HG03064 (cell line): ENCODE data around the gene ATIC.

Experiments
- ATAC-seq: cut with Tn5 transposase; IDR thresholded peaks from one replicate; pipeline ENCODE4 v1.9.1; 2021; ENCODE audit warnings: low read depth; ENCODE audit not compliant: unreplicated experiment

ATIC gene

DNA sequence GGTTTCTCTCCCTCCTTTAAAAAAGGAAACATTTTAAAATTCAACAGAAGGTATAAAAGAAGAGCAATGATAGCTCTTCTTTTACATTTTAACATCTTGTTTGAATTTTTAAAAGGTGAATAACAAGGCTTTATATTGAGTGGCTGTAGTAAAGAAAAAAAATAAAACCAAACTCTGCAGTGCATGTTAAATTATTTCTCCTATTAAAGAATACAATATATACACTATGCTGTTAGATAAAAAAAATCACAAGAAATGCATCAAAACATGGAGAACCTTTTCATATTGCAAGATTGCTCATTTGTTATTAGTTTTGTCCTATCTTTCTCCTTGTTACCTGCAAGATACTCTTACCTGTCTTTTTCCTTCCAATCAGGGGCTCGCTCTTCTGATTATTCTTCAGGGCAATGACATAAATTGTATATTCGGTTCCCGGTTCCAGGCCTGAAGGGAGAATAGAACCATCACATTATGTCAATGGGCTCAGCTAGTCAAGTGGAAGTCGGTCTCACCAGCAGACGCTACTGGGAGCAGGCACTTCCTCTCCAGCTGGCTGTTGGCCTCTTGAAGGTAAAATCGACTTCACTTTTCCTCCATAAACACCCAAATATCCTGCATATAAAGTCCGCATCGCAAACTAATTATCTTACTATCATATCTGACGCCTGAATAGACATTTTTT lies 61.2 kb downstream of the ATIC start:
- ATAC-seq = no peak

- ATAC-seq = no peak
Observed at GRCh38 chr2:215374002-215374401, 62.1 kb downstream of the ATIC start.

DNA sequence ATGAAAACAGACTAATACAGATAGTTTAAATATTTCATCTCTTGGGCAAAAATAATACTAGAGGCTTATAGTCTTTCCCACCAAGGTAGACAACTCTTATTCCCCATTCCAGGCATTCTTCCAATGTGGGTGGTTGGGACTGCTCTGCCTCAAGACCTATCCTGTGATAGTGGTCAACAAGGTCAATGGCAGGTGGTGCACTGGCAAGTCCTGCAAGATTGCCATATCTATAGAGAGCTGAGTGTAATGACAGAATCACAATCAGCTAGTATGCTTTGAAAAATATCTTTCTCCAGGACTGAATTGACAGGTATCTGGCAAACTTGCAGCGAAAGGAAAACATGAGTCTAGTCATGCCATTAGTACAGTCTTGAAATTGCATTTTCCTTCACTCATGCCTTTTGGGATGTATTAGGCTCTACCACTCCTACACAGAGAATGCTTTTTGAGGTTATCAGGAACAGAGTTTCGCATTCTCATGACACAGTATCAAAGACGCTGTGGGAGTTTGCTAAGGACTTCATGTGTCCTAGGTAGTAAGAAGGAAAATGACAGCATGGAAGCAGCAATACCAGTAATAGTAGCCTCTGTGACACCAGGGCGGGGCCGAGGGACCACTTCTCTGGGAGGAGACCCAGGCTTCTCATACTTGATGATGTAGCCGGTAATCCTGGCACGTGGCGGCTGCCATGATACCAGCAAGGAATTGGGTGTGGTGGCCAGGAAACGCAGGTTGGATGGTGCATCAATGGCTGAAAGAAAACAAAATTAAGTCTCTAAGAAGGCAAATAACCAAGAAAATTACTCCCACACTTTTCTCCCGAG lies 63.0 kb downstream of the ATIC start:
- no peak for ATAC-seq

DNA sequence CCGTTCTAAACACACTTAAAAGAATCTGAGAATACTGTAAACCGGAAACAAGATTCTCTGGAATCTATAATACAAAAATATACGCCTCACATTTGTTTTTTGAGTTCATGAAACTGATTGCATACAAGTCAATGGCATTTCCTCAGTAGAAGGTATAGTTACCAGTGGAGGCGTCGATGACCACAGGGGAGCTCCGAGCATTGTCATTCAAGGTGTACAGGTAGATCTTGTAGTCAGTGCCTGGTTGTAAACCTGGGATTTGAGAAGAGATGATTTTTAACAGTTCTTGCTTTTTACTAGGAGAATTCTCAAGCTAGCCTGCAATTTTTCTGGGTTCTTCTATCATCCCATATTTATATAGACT lies 63.6 kb downstream of the ATIC start:
- ATAC-seq = no peak

DNA sequence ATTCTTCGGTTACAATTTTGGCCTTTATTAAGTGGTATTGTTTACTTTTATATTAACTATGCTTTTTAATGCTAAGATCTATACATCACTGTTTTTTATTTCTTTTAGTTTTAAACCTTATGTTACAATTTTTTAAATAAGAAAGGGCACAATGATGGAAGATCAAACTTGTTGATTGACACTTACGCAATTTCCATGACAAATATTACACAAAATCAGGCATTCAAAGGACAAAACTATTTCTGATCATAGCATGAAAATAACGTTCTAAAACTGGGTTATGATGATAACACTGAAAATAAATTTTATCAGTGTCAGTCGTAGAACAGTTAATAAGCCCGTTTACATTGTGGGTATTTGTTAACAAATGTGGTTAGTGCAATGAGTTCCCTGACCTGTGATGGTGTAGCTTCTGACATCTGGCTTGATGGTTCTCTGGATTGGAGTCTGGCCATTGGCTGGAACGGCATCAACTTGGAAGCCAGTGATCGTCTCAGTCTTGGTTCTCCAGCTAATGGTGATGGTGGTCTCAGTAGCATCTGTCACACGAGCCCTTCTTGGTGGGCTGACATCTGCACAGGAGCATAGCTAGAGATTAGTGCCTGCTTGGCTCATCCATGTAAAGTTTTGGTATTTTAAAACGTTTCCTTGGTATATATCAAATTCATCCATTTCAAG lies 64.4 kb downstream of the ATIC start:
- ATAC-seq = no peak

DNA sequence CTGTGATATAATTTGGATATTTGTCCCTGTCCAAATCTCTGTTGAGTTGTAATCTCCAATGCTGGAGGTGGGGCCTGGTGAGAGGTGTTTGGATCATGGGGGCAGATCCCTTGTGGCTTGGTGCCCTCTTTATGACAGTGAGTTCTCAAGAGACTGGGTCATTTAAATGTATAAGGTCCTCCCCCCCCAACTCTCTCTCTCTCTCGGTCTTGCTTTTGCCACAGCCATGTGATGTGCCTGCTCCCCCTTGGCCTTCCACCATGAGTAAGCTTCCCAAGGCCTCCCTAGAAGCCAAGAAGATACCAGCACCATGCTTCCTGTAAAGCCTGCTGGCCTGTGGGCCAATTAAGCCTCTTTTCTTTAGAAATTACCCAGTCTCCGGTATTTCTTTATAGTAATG lies 65.4 kb downstream of the ATIC start:
- ATAC-seq = no peak

DNA sequence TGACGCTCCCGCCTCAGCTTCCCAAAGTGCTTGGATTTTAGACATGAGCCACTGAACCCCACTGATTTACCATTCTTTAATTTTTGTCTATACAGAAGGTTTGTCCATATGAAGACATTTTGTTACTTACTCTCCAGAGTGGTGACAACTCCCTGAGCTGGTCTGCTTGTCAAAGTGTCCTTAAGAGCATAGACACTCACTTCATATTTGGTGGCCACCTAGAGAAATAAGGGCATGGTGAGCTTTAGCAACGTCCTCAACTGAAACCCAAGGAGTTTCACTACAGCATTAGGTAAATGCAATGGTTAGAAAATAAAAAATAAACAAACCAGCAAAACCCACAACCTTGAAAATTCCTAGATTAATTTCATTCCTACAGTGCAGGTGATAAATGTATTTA lies 66.2 kb downstream of the ATIC start:
- no peak for ATAC-seq

- ATAC-seq = no peak
Observed at GRCh38 chr2:215379039-215379438, 67.2 kb downstream of the ATIC start.

DNA sequence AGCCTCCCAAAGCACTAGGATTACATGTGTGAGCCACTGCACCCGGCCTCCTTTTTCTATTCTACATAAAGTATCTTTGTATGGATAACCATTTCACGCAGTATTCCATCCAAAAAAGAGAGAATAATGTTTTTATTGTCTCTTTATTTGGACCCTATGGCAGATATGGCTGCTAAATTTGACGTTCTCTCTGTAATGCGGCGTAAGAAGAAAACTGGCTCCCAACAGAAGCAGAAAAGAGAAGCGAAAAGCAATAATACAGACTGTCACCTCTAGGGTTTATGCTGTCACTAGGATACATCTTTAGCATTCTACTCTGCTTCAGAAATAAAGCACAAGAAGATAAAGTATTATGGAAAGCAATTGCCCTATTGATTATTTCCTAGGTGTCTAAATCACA lies 68.1 kb downstream of the ATIC start:
- ATAC-seq = no peak

GRCh38 chr2:215380699-215381098 lies 68.8 kb downstream of the ATIC start:
- no peak for ATAC-seq

- no peak for ATAC-seq
Observed at GRCh38 chr2:215382011-215382410, 70.2 kb downstream of the ATIC start.

DNA sequence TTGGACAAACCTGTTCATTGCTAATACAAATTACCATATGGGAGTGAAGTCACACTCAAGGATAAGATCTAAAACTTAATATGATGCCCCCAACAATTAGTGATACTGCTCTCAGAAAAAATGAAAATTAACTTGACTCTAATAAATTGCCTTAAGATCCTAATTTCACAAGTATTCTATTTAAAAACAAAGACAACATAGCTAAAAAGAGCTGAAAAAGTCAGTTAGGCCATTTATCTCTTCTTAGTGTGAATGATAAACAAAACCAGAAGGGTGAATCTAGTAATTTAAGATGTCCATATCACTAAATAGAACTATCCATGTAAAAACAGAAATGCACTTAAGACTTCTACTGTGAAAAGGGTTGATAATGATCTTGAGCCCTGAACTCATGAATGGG lies 70.6 kb downstream of the ATIC start:
- no peak for ATAC-seq

DNA sequence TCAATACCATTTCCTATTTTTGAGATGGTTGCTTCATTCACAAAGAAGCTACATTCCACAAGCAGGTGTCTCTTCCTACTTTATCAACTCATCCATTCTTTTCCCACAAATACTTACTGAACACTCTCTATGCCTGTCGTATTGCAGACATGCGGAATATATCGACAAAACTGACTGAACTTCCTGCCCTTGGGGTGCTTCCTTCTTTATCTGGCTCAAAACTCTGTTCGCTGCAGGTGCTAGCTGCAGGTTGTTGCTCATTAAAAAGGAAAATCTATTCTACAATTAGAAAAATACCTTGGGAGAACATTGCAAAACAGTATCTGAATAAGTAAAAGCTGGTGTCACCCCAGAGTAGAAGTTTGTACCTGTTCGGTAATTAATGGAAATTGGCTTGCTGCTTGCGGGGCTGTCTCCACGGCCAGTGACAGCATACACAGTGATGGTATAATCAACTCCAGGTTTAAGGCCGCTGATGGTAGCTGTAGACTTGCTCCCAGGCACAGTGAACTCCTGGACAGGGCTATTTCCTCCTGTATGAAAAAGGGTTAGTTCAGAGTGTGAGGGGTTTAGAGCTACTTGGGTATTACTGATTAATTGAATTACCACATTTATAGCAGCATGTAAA lies 71.9 kb downstream of the ATIC start:
- no peak for ATAC-seq

- no peak for ATAC-seq
Observed at GRCh38 chr2:215384710-215385109, 72.9 kb downstream of the ATIC start.

GRCh38 chr2:215386566-215386965 lies 74.7 kb downstream of the ATIC start:
- no peak for ATAC-seq

DNA sequence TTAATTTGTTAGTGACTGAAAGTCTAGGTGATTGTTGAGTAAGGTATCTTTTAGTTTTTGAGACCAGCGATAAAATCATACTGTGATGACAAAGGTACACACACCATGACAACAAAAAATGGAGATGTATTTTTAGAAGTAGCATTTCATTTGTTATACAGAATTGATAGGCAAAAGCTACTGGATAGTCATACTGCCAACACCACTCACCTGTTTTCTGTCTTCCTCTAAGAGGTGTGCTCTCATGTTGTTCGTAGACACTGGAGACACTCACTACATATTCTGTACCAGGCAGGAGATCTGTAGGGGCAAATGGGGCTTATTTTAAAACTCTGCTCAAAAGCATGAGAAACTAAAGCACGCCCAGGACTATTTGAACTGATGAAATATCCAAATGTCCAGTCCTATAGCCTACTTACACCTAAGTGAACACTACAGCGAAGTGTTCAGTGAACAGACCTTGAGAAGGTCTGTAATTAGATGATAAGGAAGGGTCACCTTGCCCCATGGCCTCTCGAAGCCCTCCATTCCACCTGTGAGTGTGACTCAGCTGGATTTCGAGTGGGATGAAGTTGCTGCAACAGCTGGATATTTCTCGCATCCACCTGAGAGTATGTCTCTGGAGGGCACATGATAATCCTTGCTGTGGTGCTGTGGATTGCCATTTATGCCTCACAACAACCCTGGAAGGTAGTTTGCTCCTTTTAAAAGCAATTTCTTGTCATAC lies 76.3 kb downstream of the ATIC start:
- ATAC-seq = no peak

GRCh38 chr2:215390550-215390913 lies 78.7 kb downstream of the ATIC start:
- no peak for ATAC-seq

GRCh38 chr2:215391531-215391930 lies 79.7 kb downstream of the ATIC start:
- no peak for ATAC-seq

- no peak for ATAC-seq
Observed at GRCh38 chr2:215392164-215392563, 80.3 kb downstream of the ATIC start.

DNA sequence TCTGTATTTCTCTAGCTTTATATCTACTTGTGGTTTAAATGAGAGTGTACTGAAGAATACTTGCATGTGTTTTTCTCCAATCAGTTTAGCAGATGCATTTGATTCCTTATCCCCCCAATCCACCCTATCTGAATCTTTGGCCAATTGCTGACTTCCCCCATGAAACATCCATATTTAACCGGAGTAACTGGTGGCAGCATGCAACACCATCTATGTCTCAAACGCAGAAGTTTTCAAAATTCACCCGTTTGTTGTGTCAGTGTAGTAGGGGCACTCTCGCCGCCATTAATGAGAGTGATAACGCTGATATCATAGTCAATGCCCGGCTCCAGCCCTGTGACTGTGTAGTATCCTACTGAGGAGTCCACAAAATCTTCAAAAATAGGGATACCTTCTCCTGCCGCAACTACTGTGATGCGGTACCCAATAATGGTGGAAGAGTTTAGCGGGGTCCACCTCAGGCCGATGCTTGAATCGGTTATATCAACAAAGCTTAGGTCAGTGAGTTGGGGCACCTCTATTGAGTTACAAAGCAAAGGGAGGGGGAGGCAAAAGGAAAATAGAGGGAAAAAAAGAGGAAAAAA lies 80.9 kb downstream of the ATIC start:
- ATAC-seq = no peak
